Upper lobe of right lung (tissue), 1 donor: Measurements from ENCODE around the gene TAL1. TPM values are rescaled to one million over a fixed set of nuclear protein-coding genes. Genes with fewer than 3 reads are reported as not detected.

ENCODE experiments used
- ATAC-seq: fragments of 200-7000 bp; cut with Tn5 transposase; one replicate; pipeline ENCODE4 v1.9.1; 2020; ENCODE audit warnings: mild to moderate bottlenecking, moderate library complexity
- DNase-seq: peaks from one replicate; pipeline ENCODE4 v3.0.0-alpha.2; 2020
- H3K27ac ChIP-seq: fragments of 200-600 bp; one replicate; pipeline ENCODE4 v1.8.0; 2022
- H3K27me3 ChIP-seq: fragments of 200-600 bp; one replicate; pipeline ENCODE4 v1.8.0; 2022; ENCODE audit warnings: mild to moderate bottlenecking
- H3K36me3 ChIP-seq: fragments of 200-600 bp; one replicate; pipeline ENCODE4 v1.8.0; 2022
- H3K4me1 ChIP-seq: fragments of 200-600 bp; one replicate; pipeline ENCODE4 v1.8.0; 2022
- H3K4me3 ChIP-seq: fragments of 200-600 bp; one replicate; pipeline ENCODE4 v1.8.0; 2022; ENCODE audit warnings: mild to moderate bottlenecking
- H3K9me3 ChIP-seq: fragments of 200-600 bp; one replicate; pipeline ENCODE4 v1.8.0; 2022
- intact Hi-C: fragments of 100-400 bp; cut with DNase I; formaldehyde crosslinking; loops from one replicate; pipeline ENCODE4 v1.11.0; 2022
- total RNA-seq: library from RNA; stranded (reverse); fragmentation: NEBNext Ultra II Directional; extraction: Animal tissue kit (Norgen Biotek cat#: 25700); gene quantifications from one replicate; pipeline ENCODE4 v1.2.1, GENCODE V29; 2021
- TF ChIP-seq, protein P1 (sequence below): fragments of 200-600 bp; IDR thresholded peaks from one replicate; pipeline ENCODE4 v1.8.0; 2022; ENCODE audit warnings: antibody characterized with exemption
- donor health status: DM: no; HTN: yes; CAD: no; lungs with severe emphysema.

Gene TAL1
- total RNA-seq, 1 donor from 2014 or later = 18.3 TPM

DNA sequence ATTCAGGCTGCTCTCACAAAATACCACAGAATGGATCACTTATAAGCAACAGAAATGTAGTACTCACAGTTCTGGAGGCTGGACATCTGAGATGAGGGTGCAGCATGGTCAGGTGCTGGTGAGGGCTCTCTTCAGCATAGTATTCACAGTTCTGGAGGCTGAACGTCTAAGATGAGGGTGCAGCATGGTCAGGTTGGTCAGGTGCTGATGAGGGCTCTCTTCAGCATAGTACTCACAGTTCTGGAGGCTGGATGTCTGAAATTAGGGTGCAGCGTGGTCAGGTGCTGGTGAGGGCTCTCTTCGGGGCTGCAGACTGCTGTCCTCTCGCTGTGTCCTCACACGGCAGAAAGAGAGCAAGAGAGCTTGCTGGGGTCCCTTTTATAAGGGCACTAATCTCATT, 59.2 kb downstream of the TAL1 start:
- Histone ChIP-seq H3K27me3 (no peaks in the 10 kb centered on the region), H3K4me1 (no peaks in the 10 kb centered on the region), H3K9me3 (no peaks in the 10 kb centered on the region), H3K4me3 (no peak overlapping the region), H3K27ac (no peak overlapping the region), H3K36me3 (no peaks in the 10 kb centered on the region)
- ATAC-seq (no peak), DNase-seq (no peak)
- TF ChIP-seq, protein P1, sequence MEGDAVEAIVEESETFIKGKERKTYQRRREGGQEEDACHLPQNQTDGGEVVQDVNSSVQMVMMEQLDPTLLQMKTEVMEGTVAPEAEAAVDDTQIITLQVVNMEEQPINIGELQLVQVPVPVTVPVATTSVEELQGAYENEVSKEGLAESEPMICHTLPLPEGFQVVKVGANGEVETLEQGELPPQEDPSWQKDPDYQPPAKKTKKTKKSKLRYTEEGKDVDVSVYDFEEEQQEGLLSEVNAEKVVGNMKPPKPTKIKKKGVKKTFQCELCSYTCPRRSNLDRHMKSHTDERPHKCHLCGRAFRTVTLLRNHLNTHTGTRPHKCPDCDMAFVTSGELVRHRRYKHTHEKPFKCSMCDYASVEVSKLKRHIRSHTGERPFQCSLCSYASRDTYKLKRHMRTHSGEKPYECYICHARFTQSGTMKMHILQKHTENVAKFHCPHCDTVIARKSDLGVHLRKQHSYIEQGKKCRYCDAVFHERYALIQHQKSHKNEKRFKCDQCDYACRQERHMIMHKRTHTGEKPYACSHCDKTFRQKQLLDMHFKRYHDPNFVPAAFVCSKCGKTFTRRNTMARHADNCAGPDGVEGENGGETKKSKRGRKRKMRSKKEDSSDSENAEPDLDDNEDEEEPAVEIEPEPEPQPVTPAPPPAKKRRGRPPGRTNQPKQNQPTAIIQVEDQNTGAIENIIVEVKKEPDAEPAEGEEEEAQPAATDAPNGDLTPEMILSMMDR = no peak
- intact Hi-C loops = no loop called here

Other genes starting within 250 kb of the TAL1 start
- 6.8 TPM for gene CYP4X1, start 208.6 kb downstream of the TAL1 start, total RNA-seq
- gene CYP4Z1, start 165.0 kb downstream of the TAL1 start, total RNA-seq = 2.1 TPM
- gene CYP4A22, start 94.8 kb downstream of the TAL1 start, total RNA-seq = not detected
- gene PDZK1IP1, start 42.2 kb downstream of the TAL1 start, total RNA-seq = 41.2 TPM
- gene STIL, start 81.9 kb upstream of the TAL1 start, total RNA-seq = 1.7 TPM
- 127 TPM for gene CMPK1, start 101.6 kb upstream of the TAL1 start, total RNA-seq
- gene FOXE3, start 184.1 kb upstream of the TAL1 start, total RNA-seq = not detected
- gene FOXD2, start 205.8 kb upstream of the TAL1 start, total RNA-seq = 0.35 TPM